Fibroblast of lung (primary cell): ENCODE measurements around the gene PHETA1.

Experiments
- EZH2 ChIP-seq: IDR thresholded peaks from 2 replicates; pipeline ENCODE4 v1.5.1; 2012; ENCODE audit warnings: low read length, control low read depth, mild to moderate bottlenecking; ENCODE audit errors: missing control alignments
- TF ChIP-seq, protein P1 (sequence below), 2 donors: IDR thresholded peaks in 1 of 2; conservative IDR thresholded peaks in 1 of 2; 1 replicate in 1 of 2; 2 replicates in 1 of 2; pipeline ENCODE4 v1.5.1; 2011 to 2012; ENCODE audit warnings: low read length in 2 of 2, control low read depth in 1 of 2, inconsistent platforms in 1 of 2, low read depth in 1 of 2, mild to moderate bottlenecking in 1 of 2

GRCh38 chr12:111359231-111359913, 9.5 kb downstream of the PHETA1 start:
- TF ChIP-seq, protein P1, sequence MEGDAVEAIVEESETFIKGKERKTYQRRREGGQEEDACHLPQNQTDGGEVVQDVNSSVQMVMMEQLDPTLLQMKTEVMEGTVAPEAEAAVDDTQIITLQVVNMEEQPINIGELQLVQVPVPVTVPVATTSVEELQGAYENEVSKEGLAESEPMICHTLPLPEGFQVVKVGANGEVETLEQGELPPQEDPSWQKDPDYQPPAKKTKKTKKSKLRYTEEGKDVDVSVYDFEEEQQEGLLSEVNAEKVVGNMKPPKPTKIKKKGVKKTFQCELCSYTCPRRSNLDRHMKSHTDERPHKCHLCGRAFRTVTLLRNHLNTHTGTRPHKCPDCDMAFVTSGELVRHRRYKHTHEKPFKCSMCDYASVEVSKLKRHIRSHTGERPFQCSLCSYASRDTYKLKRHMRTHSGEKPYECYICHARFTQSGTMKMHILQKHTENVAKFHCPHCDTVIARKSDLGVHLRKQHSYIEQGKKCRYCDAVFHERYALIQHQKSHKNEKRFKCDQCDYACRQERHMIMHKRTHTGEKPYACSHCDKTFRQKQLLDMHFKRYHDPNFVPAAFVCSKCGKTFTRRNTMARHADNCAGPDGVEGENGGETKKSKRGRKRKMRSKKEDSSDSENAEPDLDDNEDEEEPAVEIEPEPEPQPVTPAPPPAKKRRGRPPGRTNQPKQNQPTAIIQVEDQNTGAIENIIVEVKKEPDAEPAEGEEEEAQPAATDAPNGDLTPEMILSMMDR (conservative IDR thresholded peaks at IDR 0.05 in 1 of 2, IDR thresholded peaks at IDR 0.05 in 1 of 2; ENCODE audit: low read depth in 1 of 2, low read length in 2 of 2), result no peak
- TF ChIP-seq EZH2, result no peak
